Subcutaneous adipose tissue (tissue), 4 donors: ENCODE results near the gene RBMS3. TPM values are rescaled to one million over a fixed set of nuclear protein-coding genes. Genes with fewer than 3 reads are reported as not detected.

Experiments used
- total RNA-seq, 4 donors: library from RNA; depleted of rRNA; stranded (reverse); fragments of >200 nt; gene quantifications; one replicate each; pipeline ENCODE4 v1.1.0, GENCODE V29; 2016
- TF ChIP-seq, protein P1 (sequence below): fragments of 450-650 bp; IDR thresholded peaks from one replicate; pipeline ENCODE4 v1.5.1; 2016; ENCODE audit warnings: low read depth, mild to moderate bottlenecking, control low read depth, antibody characterized with exemption, moderate library complexity

Gene RBMS3
- total RNA-seq, 4 donors from 2014 or later, result 98.6 to 171 (median 117) TPM

DNA sequence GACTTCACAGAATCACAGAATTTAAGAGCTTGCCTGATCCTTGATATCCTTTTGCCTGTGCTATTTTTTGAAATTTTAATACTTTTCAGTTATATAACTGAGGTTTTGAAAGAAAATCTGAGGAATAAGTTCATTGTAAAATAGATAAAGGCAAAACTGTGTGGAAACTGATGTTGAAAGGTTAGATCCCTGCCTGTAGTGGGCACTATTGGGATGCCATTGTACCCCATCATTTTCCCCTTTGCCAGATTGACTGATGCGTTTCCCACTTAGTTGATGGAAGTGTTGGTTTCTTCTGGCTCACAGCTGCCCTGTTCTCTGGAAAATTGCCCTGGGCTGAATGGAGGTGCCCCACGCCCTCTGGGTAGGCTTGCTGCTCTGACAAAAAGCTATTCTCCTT, 387.9 kb downstream of the RBMS3 start:
- TF ChIP-seq, protein P1, sequence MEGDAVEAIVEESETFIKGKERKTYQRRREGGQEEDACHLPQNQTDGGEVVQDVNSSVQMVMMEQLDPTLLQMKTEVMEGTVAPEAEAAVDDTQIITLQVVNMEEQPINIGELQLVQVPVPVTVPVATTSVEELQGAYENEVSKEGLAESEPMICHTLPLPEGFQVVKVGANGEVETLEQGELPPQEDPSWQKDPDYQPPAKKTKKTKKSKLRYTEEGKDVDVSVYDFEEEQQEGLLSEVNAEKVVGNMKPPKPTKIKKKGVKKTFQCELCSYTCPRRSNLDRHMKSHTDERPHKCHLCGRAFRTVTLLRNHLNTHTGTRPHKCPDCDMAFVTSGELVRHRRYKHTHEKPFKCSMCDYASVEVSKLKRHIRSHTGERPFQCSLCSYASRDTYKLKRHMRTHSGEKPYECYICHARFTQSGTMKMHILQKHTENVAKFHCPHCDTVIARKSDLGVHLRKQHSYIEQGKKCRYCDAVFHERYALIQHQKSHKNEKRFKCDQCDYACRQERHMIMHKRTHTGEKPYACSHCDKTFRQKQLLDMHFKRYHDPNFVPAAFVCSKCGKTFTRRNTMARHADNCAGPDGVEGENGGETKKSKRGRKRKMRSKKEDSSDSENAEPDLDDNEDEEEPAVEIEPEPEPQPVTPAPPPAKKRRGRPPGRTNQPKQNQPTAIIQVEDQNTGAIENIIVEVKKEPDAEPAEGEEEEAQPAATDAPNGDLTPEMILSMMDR, result no peak

DNA sequence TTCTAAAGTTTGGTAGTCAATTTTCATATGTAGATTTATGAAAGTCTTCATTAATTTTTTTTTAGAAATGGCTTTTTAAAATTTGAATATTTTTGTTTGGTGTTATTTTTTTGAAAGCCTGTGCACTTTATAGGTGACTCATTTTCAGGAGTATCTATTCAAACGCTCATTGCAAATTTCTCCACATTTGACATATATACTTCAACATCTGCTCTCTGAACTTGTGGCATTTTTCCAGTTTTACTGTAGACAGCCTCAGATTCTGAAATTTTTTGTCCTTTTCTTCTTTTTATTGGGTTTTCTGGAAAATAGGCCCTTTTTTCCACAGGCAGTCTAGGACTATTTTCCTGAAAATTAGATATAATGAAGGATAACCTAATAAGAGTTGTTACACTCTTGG, 396.6 kb downstream of the RBMS3 start:
- TF ChIP-seq, protein P1, result no peak

DNA sequence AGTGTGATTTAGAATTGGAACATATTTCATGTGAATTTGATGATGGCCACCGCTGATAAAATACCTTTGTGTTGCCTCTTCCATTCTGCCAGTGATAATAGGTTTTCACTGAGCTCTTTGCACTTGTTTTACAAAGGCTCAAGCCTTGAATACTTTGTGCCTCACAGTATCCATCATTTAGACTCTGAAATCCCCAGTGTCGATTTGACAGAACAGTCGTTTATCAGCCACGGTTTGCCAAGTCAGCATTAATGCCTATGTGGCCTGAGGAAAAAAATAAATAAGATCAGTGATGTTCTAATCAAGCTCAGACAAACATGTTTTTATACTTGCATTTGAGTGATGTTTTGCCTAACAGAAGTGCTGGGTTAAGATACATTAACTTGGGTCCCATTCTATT, 399.1 kb downstream of the RBMS3 start:
- TF ChIP-seq, protein P1, result no peak

DNA sequence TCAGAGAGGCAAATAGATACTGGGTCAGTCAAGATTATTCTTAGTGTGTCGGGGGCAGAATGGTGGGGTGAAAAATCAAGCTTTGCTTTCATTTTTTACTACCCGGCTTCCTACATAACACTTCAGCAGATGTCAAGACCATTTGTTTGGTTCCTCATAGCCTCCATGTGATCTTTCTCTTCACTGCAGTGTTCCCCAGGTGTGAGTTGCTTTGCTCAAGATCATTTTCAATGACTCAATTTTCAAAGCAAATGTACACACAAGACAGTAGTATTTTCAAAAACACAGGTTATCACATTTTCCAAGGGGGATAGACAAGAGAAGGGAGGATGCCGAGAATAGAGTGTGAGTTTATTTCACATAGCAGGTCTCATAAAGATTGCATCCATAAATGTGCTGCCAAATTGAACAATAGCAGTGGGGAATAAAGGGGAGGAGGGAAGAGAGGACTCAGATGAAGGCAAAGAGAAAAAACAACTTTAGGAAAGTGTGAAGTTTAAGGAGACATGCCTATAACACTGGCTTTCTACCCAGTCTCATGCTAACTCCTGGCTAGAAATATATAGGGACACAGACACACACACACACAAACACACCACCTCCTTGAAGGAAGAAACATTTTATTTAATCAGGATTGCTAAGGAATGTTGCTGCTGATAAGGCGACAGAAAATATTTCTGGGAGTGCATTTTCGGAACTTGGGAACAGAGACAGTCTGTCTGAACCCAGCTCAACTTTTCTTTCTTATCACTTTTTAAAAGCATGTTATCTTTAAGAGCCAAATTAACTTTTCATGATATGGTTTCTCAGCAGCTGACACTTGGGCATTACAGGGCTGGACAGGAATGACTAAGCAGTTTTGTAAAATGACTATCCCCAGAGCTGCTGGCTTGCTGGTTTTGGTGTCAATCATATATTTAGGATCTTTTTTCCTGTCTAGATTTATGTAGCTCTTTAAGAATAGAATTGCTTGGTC, 402.4 kb downstream of the RBMS3 start:
- TF ChIP-seq, protein P1, result no peak

DNA sequence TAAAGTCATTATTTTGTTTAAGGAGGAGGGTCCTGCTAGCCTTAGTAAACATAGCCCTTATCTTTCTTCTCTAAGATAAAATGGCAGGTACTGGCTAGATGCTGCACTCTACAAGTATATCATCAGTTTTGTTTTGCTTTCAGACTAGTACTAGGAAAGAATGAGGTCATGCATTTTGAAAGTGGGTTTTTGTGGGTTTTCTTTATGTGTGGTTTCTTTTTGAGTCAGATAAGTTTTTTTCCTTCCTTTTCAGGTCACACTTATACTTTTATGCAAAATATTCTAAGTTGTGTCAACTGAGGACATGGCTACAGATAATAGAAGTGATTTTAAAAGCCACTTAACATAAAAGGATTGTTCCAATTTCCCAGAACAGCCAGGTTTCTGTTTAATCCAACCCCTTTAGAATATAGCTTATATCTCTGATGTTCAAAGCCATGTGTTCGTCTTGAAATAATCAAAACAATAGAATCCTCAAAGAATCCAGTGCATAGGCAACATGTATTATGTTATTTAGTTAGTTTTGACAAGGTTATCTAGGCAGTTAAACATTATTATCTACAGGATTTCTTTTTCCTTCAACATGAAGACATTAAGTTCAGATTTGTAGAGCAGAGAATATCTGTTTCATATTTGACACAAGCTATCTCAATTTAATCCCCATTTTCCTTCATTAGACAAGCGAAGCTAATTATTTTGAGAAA, 406.2 kb downstream of the RBMS3 start:
- TF ChIP-seq, protein P1, result no peak

DNA sequence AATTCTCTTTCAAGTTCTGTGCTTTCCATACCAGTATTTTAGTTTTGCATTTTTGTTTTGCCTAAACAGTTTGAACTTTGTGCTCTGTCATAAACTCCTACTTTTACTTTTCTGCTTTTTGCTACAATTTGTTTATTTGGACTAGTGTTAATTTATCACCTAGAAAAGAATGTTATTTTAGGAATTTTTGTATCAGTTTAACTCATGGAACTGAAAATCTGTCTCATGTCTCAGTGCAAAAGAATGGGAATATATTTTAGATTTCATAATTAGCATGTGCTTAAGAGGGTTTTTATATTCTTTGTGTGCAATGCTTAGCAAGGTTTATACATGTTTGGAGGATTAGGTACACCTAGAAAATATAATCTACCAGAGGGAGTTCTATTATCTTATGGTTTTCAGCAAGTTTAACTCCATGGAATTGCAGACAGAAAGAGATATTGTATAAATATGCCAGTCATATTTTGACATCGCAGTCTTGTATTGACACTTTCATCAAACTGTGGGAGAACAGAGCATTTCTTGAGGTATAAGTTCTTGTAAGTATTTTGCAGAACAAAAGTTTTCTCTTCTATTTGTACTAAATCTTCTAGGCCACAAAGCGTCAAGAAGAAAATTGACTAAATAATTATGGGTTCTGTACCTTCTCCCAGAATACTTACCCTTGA, 409.9 kb downstream of the RBMS3 start:
- TF ChIP-seq, protein P1, result no peak

DNA sequence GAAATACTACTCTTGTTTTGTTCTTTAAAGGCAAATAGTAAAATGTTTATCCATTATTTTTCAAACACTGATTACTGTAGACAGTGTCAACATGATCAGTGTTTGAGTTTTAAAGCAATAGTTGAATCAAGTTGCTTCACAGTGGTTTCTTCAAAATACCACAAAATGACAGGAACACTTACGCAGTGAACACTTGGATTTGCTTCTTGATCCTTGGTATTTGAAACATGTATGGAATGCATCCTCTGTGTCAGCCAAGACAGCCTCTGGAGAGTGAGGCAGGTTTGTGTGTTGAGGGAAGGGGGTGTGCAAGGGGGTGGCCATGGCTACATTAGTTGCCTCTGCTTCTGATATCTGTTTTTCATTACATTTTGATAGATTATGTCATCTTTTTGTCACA, 413.0 kb downstream of the RBMS3 start:
- TF ChIP-seq, protein P1, result no peak
